ENCODE measurements around the gene EFNA1.

DNA sequence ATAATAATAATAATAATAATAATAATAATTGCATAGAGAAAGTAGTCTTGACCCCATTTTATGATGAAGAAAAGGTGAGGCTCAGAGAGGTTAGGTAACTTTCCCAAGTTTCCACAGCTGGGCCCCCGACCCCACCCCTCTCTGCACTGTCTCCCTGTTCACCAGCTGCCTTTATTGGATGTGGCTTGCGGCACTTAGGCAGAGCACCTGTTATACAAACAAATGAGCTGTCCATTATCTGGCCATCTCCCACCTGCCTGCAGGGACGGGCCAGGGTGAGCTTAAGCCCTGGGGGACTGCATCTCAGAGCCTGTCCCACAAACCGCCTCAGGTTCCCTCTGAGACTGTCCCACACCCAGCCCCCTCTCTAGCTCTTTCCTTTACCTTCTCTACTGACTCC lies 10.1 kb upstream of the EFNA1 start:
- TF ChIP-seq, protein P1, sequence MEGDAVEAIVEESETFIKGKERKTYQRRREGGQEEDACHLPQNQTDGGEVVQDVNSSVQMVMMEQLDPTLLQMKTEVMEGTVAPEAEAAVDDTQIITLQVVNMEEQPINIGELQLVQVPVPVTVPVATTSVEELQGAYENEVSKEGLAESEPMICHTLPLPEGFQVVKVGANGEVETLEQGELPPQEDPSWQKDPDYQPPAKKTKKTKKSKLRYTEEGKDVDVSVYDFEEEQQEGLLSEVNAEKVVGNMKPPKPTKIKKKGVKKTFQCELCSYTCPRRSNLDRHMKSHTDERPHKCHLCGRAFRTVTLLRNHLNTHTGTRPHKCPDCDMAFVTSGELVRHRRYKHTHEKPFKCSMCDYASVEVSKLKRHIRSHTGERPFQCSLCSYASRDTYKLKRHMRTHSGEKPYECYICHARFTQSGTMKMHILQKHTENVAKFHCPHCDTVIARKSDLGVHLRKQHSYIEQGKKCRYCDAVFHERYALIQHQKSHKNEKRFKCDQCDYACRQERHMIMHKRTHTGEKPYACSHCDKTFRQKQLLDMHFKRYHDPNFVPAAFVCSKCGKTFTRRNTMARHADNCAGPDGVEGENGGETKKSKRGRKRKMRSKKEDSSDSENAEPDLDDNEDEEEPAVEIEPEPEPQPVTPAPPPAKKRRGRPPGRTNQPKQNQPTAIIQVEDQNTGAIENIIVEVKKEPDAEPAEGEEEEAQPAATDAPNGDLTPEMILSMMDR (IDR thresholded peaks at IDR 0.05) = no peak
- TF ChIP-seq EP300 (IDR thresholded peaks at IDR 0.05) = no peak
